Caco-2 (cell line): ENCODE results near the gene DPF3. TPM values are rescaled to one million over a fixed set of nuclear protein-coding genes. Genes with fewer than 3 reads are reported as not detected.

Source experiments
- BruUV-seq: library from RNA; stranded (reverse); fragments of 400-500 nt; replicated peaks from 2 replicates; lab custom pipeline; 2021; lab: Mats Ljungman, UMichigan
- CTCF ChIA-PET: fragments of 300-600 bp; sonication (Branson Sonifier 250); formaldehyde crosslinking; loops from one replicate; lab custom pipeline; 2022; ENCODE audit warnings: antibody characterized with exemption; lab: Charles Lee
- POLR2A ChIA-PET: fragments of 300-600 bp; sonication (Branson Sonifier 250); formaldehyde crosslinking; loops from one replicate; lab custom pipeline; 2022; ENCODE audit warnings: antibody characterized with exemption; lab: Charles Lee
- DNase-seq, 2 experiments: peaks; one replicate each; pipeline versions ENCODE4 v3.0.0 to v3.0.0-alpha.2; 2020 to 2022
- H3K27me3 ChIP-seq: replicated peaks from 2 replicates; pipeline ENCODE4 v1.6.0; 2011; ENCODE audit warnings: low read length; ENCODE audit not compliant: control insufficient read depth, insufficient read depth
- H3K36me3 ChIP-seq: 2 replicates; pipeline ENCODE4 v1.5.1; 2011; ENCODE audit warnings: low read length; ENCODE audit not compliant: control insufficient read depth, insufficient read depth
- H3K4me1 ChIP-seq: fragments of 250-450 bp; sonication (Bioruptor Pico); 2 replicates; pipeline ENCODE4 v1.5.1; 2020; ENCODE audit warnings: mild to moderate bottlenecking
- H3K4me3 ChIP-seq: 2 replicates; pipeline ENCODE4 v1.5.1; 2011; ENCODE audit warnings: low read depth, mild to moderate bottlenecking, control low read depth, low read length
- H3K9me3 ChIP-seq: fragments of 250-450 bp; sonication (Bioruptor Pico); 2 replicates; pipeline ENCODE4 v1.5.1; 2020; ENCODE audit warnings: mild to moderate bottlenecking, moderate library complexity
- H3K27ac Mint-ChIP-seq: one replicate; pipeline ENCODE4 v1.8.0; 2022; ENCODE audit warnings: mixed read lengths; ENCODE audit not compliant: unreplicated experiment
- H3K27me3 Mint-ChIP-seq: one replicate; pipeline ENCODE4 v1.8.0; 2022; ENCODE audit warnings: mixed read lengths; ENCODE audit not compliant: insufficient read depth, unreplicated experiment
- H3K36me3 Mint-ChIP-seq: one replicate; pipeline ENCODE4 v1.8.0; 2022; ENCODE audit warnings: mild to moderate bottlenecking, mixed read lengths; ENCODE audit not compliant: insufficient read depth, unreplicated experiment
- H3K4me1 Mint-ChIP-seq: one replicate; pipeline ENCODE4 v1.8.0; 2022; ENCODE audit warnings: low read depth, mixed read lengths; ENCODE audit not compliant: unreplicated experiment
- H3K4me3 Mint-ChIP-seq: one replicate; pipeline ENCODE4 v1.8.0; 2022; ENCODE audit warnings: mild to moderate bottlenecking, moderate library complexity, mixed read lengths; ENCODE audit not compliant: unreplicated experiment
- H3K9me3 Mint-ChIP-seq: one replicate; pipeline ENCODE4 v1.8.0; 2022; ENCODE audit warnings: mixed read lengths; ENCODE audit not compliant: unreplicated experiment
- intact Hi-C: fragments of 100-400 bp; cut with micrococcal nuclease; formaldehyde crosslinking; loops from one replicate; pipeline ENCODE4 v1.10.0; 2022; ENCODE audit not compliant: unreplicated experiment
- total RNA-seq: library from RNA; stranded (reverse); gene quantifications from 2 replicates; pipeline ENCODE4 v1.2.3, GENCODE V29; 2022
- TF ChIP-seq, protein P1 (sequence below), 2 experiments: fragments of 200-600 bp in 1 of 2; IDR thresholded peaks; 1 replicate in 1 of 2; 2 replicates in 1 of 2; pipeline versions ENCODE4 v1.5.1 to v1.8.0; 2011 to 2022; ENCODE audit warnings: antibody characterized with exemption in 1 of 2, control low read depth in 1 of 2, inconsistent platforms in 1 of 2, low read depth in 1 of 2, low read length in 1 of 2, mild to moderate bottlenecking in 1 of 2, moderate library complexity in 1 of 2; ENCODE audit not compliant: insufficient read depth in 1 of 2, severe bottlenecking in 1 of 2, unreplicated experiment in 1 of 2

DPF3 gene
- total RNA-seq, 1 experiment from 2014 or later: not detected

DNA sequence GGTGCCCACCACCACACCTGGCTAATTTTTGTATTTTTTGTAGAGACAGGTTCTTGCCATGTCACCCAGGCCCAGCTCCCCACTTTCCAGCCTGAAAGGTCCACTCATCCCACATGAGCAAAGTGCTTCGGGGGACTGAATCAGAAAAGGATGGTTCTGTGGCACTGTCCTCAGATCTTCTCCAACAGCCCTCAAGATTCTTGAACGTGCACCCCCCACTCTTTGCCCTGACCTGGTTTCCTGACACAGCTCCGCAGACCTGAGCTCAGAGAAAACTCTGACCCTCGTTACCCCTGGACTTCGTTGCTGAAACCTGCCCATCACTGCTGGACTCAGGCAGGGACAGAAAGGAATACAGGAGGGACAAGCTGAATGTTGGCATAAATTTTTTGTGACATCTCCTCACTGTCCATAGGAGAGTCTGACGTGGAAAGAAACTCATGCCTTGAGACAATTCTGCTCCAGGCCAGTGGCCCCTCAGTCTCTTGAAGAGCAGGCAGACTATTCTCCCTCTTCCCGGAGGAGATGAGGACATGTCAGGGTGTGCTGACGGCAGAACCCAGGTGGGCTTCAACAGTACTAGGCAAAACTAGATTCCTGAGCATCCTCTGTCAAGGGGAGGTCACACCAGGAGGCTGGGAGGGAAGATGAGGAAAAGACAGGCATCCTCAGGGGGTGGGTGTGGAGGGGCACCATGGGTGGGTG is 149.3 kb downstream of the DPF3 start:
- no peaks in the 10 kb centered on the region for H3K36me3 ChIP-seq
- TF ChIP-seq, protein P1, sequence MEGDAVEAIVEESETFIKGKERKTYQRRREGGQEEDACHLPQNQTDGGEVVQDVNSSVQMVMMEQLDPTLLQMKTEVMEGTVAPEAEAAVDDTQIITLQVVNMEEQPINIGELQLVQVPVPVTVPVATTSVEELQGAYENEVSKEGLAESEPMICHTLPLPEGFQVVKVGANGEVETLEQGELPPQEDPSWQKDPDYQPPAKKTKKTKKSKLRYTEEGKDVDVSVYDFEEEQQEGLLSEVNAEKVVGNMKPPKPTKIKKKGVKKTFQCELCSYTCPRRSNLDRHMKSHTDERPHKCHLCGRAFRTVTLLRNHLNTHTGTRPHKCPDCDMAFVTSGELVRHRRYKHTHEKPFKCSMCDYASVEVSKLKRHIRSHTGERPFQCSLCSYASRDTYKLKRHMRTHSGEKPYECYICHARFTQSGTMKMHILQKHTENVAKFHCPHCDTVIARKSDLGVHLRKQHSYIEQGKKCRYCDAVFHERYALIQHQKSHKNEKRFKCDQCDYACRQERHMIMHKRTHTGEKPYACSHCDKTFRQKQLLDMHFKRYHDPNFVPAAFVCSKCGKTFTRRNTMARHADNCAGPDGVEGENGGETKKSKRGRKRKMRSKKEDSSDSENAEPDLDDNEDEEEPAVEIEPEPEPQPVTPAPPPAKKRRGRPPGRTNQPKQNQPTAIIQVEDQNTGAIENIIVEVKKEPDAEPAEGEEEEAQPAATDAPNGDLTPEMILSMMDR (IDR thresholded peaks at IDR 0.05; ENCODE audit: insufficient read depth in 1 of 2, low read depth in 1 of 2, low read length in 1 of 2, severe bottlenecking in 1 of 2, unreplicated experiment in 1 of 2): no peak
- H3K27me3 ChIP-seq: no peaks in the 10 kb centered on the region
- no peaks in the 10 kb centered on the region for H3K4me1 ChIP-seq
- H3K9me3 ChIP-seq: peaks cover 9% of the 10 kb centered on the region; the same call in 1 of the 2 replicates
- Mint-ChIP-seq H3K36me3 (no peaks in the 10 kb centered on the region), H3K27me3 (peaks cover 3% of the 10 kb centered on the region), H3K4me1 (no peaks in the 10 kb centered on the region), H3K4me3 (no peak overlapping the region), H3K9me3 (peaks cover 12% of the 10 kb centered on the region), H3K27ac (no peak overlapping the region)
- ChIA-PET POLR2A (no interaction called here), CTCF (no interaction called here)
- intact Hi-C loops: no loop called here
- no peak overlapping the region for H3K4me3 ChIP-seq
- DNase-seq: no peak
- no TSS peak for BruUV-seq

DNA sequence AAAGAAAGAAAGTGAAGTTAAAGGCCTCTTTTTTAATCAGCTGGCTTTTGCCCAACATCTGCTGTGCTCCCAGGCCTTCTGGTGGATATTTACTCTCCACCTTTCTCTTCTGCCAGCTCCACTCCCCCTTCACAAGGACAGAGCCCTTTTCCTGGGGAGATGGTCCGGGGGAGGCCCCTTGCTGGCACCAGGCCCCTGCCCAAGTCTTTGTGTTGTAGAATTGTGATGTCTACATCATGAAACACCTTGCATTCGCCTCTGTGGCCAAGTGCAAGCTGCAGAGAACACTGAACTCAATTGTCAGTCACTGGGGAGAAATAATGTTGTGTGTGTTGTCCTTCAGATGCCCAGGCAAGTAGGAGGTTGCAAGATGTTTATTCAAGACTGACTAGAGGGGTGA is 150.3 kb downstream of the DPF3 start:
- intact Hi-C loops: no loop called here
- Mint-ChIP-seq H3K4me1 (no peaks in the 10 kb centered on the region), H3K36me3 (no peaks in the 10 kb centered on the region), H3K9me3 (peaks cover 11% of the 10 kb centered on the region), H3K27ac (no peak overlapping the region), H3K4me3 (no peak overlapping the region), H3K27me3 (peaks cover 6% of the 10 kb centered on the region)
- BruUV-seq: no TSS peak
- Histone ChIP-seq H3K4me1 (no peaks in the 10 kb centered on the region), H3K36me3 (no peaks in the 10 kb centered on the region), H3K9me3 (peaks cover 3% of the 10 kb centered on the region; the same call in 1 of the 2 replicates), H3K4me3 (no peak overlapping the region), H3K27me3 (no peaks in the 10 kb centered on the region)
- ChIA-PET CTCF (no interaction called here), POLR2A (no interaction called here)
- TF ChIP-seq, protein P1 (IDR thresholded peaks at IDR 0.05; ENCODE audit: insufficient read depth in 1 of 2, low read depth in 1 of 2, low read length in 1 of 2, severe bottlenecking in 1 of 2, unreplicated experiment in 1 of 2): no peak
- DNase-seq: no peak

DNA sequence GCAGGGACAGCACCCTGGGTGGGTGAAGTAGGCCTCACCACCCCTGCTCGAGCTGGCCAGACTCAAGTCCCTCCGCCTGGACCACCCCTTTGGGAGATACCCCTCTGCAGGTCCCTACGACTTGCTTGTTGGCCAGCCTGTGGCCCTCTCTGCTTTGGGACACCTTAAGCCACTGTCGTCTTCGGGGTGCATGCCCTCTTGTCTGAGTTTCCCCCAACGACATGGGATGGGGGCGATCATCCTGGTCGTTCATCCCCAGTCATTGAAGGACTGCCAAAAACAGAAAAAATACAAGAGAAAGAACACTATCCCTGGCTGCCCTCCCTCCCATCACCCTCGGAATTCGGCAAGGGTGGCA is 151.1 kb downstream of the DPF3 start:
- DNase-seq: no peak
- no peaks in the 10 kb centered on the region for H3K36me3 Mint-ChIP-seq
- Histone ChIP-seq H3K9me3 (no peaks in the 10 kb centered on the region), H3K36me3 (no peaks in the 10 kb centered on the region), H3K4me3 (no peak overlapping the region), H3K4me1 (no peaks in the 10 kb centered on the region), H3K27me3 (no peaks in the 10 kb centered on the region)
- intact Hi-C loops: no loop called here
- no peak overlapping the region for H3K27ac Mint-ChIP-seq
- POLR2A ChIA-PET: no interaction called here
- BruUV-seq: no TSS peak
- TF ChIP-seq, protein P1 (IDR thresholded peaks at IDR 0.05; ENCODE audit: insufficient read depth in 1 of 2, low read depth in 1 of 2, low read length in 1 of 2, severe bottlenecking in 1 of 2, unreplicated experiment in 1 of 2): no peak
- CTCF ChIA-PET: no interaction called here
- H3K4me1 Mint-ChIP-seq: no peaks in the 10 kb centered on the region
- H3K4me3 Mint-ChIP-seq: no peak overlapping the region
- peaks cover 9% of the 10 kb centered on the region for H3K27me3 Mint-ChIP-seq
- peaks cover 2% of the 10 kb centered on the region for H3K9me3 Mint-ChIP-seq
